GM23338 (cell line): ENCODE measurements around the gene SCLY. TPM values are rescaled to one million over a fixed set of nuclear protein-coding genes. Genes with fewer than 3 reads are reported as not detected.

Source experiments
- ATAC-seq: fragments of 200-7000 bp; cut with Tn5 transposase; 3 replicates; pipeline ENCODE4 v1.9.1; 2020
- DNase-seq: peaks from one replicate; pipeline ENCODE4 v3.0.0-alpha.2; 2015; ENCODE audit warnings: low spot score
- H2AFZ ChIP-seq: fragments of 200-600 bp; sonication (generic); 2 replicates; pipeline ENCODE4 v1.8.0; 2016; ENCODE audit warnings: antibody characterized with exemption, mild to moderate bottlenecking, moderate library complexity
- H3F3A ChIP-seq: fragments of 200-600 bp; sonication (generic); replicated peaks from 2 replicates; pipeline ENCODE4 v1.8.0; 2017; ENCODE audit warnings: antibody characterized with exemption, mixed run types, low read depth
- H3K27ac ChIP-seq: fragments of 200-600 bp; sonication (generic); 2 replicates; pipeline ENCODE4 v1.6.1; 2016; ENCODE audit warnings: low read depth
- H3K27me3 ChIP-seq: fragments of 200-600 bp; sonication (generic); 2 replicates; pipeline ENCODE4 v1.8.0; 2016; ENCODE audit warnings: mild to moderate bottlenecking, mixed run types, moderate library complexity; ENCODE audit not compliant: insufficient read depth
- H3K36me3 ChIP-seq: fragments of 200-600 bp; sonication (generic); 2 replicates; pipeline ENCODE4 v1.8.0; 2016; ENCODE audit warnings: mild to moderate bottlenecking; ENCODE audit not compliant: insufficient read depth
- H3K4me1 ChIP-seq: fragments of 200-600 bp; sonication (generic); 2 replicates; pipeline ENCODE4 v1.8.0; 2016; ENCODE audit warnings: mild to moderate bottlenecking, moderate library complexity; ENCODE audit not compliant: insufficient read depth
- H3K4me2 ChIP-seq: fragments of 200-600 bp; sonication (generic); 2 replicates; pipeline ENCODE4 v1.7.1; 2017; ENCODE audit warnings: mixed run types
- H3K4me3 ChIP-seq: fragments of 200-600 bp; sonication (generic); 2 replicates; pipeline ENCODE4 v1.6.1; 2016; ENCODE audit warnings: mixed run types
- H3K79me2 ChIP-seq: fragments of 200-600 bp; sonication (generic); replicated peaks from 2 replicates; pipeline ENCODE4 v1.8.0; 2017; ENCODE audit warnings: mild to moderate bottlenecking; ENCODE audit not compliant: insufficient read depth
- H3K9me2 ChIP-seq: fragments of 200-600 bp; sonication (generic); 2 replicates; pipeline ENCODE4 v1.8.0; 2017; ENCODE audit not compliant: insufficient read depth
- H4K20me1 ChIP-seq: fragments of 200-600 bp; sonication (generic); replicated peaks from 2 replicates; pipeline ENCODE4 v1.8.0; 2017; ENCODE audit warnings: mild to moderate bottlenecking; ENCODE audit not compliant: insufficient read depth
- H3K27ac Mint-ChIP-seq: 2 replicates; pipeline ENCODE4 v1.8.0; 2020; ENCODE audit warnings: inconsistent platforms, mild to moderate bottlenecking, moderate library complexity, mixed read lengths
- H3K27me3 Mint-ChIP-seq: 3 replicates; pipeline ENCODE4 v1.8.0; 2022; ENCODE audit warnings: low read depth, mild to moderate bottlenecking, moderate library complexity, mixed read lengths, inconsistent platforms; ENCODE audit not compliant: insufficient read depth, poor library complexity
- H3K36me3 Mint-ChIP-seq: 3 replicates; pipeline ENCODE4 v1.8.0; 2021; ENCODE audit warnings: low read depth, mild to moderate bottlenecking, inconsistent platforms, moderate library complexity, mixed read lengths
- H3K4me1 Mint-ChIP-seq: 3 replicates; pipeline ENCODE4 v1.8.0; 2020; ENCODE audit warnings: mild to moderate bottlenecking, inconsistent platforms, mixed read lengths
- H3K4me3 Mint-ChIP-seq: 3 replicates; pipeline ENCODE4 v1.8.0; 2021; ENCODE audit warnings: moderate library complexity, mild to moderate bottlenecking, inconsistent platforms, mixed read lengths
- H3K9me3 Mint-ChIP-seq: 3 replicates; pipeline ENCODE4 v1.8.0; 2020; ENCODE audit warnings: moderate library complexity, mild to moderate bottlenecking, inconsistent platforms, mixed read lengths
- EZH2 ChIP-seq: fragments of 200-600 bp; sonication (generic); IDR thresholded peaks from one replicate; pipeline ENCODE4 v1.8.0; 2017; ENCODE audit warnings: antibody characterized with exemption, mild to moderate bottlenecking, low read depth; ENCODE audit not compliant: unreplicated experiment
- EZH2phosphoT487 ChIP-seq: fragments of 200-600 bp; sonication (generic); IDR thresholded peaks from one replicate; pipeline ENCODE4 v1.8.1; 2018; ENCODE audit warnings: antibody characterized with exemption; ENCODE audit not compliant: unreplicated experiment
- JUNB ChIP-seq: IDR thresholded peaks from one replicate; pipeline ENCODE4 v1.6.1; 2016; ENCODE audit warnings: antibody characterized with exemption; ENCODE audit not compliant: unreplicated experiment
- POLR2AphosphoS5 ChIP-seq: IDR thresholded peaks from 2 replicates; pipeline ENCODE4 v1.6.1; 2016; ENCODE audit warnings: antibody characterized with exemption, low read depth
- ZNF331 ChIP-seq: fragments of 250-450 bp; sonication (Bioruptor Pico); IDR thresholded peaks from 2 replicates; pipeline ENCODE4 v1.5.0; 2020; ENCODE audit warnings: low read depth, mild to moderate bottlenecking, moderate library complexity
- polyA plus RNA-seq: library from polyadenylated mRNA; unstranded; fragments of >200 nt; fragmentation: Nextera tagmentation; extraction: Ambion mirVana; gene quantifications from 2 replicates; pipeline ENCODE4 v1.2.1, GENCODE V29; 2016
- total RNA-seq: library from RNA; depleted of rRNA; stranded (reverse); fragments of >200 nt; shearing (Covaris generic); gene quantifications from 2 replicates; pipeline ENCODE4 v1.2.3, GENCODE V29; 2014
- TF ChIP-seq, protein P1 (sequence below): fragments of 250-450 bp; sonication (Bioruptor Pico); IDR thresholded peaks from 2 replicates; pipeline ENCODE4 v1.5.0; 2020; ENCODE audit warnings: mild to moderate bottlenecking, moderate library complexity
- TF ChIP-seq, protein P2 (sequence below): IDR thresholded peaks from 2 replicates; pipeline ENCODE4 v1.6.1; 2016; ENCODE audit warnings: antibody characterized with exemption
- TF ChIP-seq, protein P3 (sequence below), 2 experiments: fragments of 200-600 bp in 1 of 2; sonication (generic) in 1 of 2; conservative IDR thresholded peaks; 2 replicates each; pipeline versions ENCODE4 v1.5.1 to v1.6.1; 2016 to 2017; ENCODE audit warnings: antibody characterized with exemption in 2 of 2, low read depth in 2 of 2, mild to moderate bottlenecking in 2 of 2, moderate library complexity in 1 of 2

The SCLY gene
- total and polyA plus RNA-seq, 2 experiments from 2014 or later, result 57.2 to 80.3 TPM

DNA sequence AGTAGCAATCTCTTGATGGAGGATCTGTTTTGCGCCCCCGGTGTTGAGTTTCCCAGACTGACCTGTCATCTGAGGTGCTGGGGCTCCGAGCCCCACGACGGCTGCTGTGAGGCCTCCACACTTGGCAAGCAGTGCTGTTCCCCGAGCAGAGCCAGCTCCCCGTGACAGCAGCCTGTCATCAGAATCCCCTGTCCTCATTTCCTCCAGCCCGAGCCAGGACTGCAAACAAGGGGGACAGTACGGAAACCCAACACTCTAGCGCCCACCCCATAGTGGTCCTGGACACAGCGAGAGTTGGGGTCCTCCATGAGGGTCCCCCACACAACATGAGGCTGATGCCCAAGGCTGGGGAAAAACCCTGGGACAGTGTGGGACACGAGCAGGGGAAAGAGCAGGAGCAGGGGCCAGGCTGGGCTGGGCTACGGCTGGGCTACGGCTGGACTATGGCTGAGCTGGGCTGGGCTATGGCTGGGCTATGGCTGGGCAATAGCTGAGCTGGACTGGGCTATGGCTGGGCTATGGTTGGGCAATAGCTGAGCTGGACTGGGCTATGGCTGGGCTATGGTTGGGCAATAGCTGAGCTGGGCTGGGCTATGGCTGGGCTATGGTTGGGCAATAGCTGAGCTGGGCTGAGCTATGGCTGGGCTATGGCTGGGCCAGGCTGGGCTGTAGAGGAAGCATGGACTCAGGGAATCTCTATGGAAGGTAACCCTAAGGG, 76.2 kb downstream of the SCLY start:
- Histone ChIP-seq H3K4me3 (no peak overlapping the region), H4K20me1 (no peaks in the 10 kb centered on the region), H3K27ac (no peak overlapping the region), H3K27me3 (no peaks in the 10 kb centered on the region), H3K36me3 (no peaks in the 10 kb centered on the region), H3F3A (no peaks in the 10 kb centered on the region), H2AFZ (no peak overlapping the region), H3K79me2 (no peaks in the 10 kb centered on the region), H3K4me1 (no peaks in the 10 kb centered on the region), H3K4me2 (no peak overlapping the region), H3K9me2 (no peaks in the 10 kb centered on the region)
- DNase-seq (no peak), ATAC-seq (no peak)
- Mint-ChIP-seq H3K27ac (no peak overlapping the region), H3K36me3 (no peaks in the 10 kb centered on the region), H3K4me1 (peaks cover 5% of the 10 kb centered on the region; the same call in 1 of the 3 replicates), H3K27me3 (peaks cover 10% of the 10 kb centered on the region), H3K9me3 (no peaks in the 10 kb centered on the region), H3K4me3 (no peak overlapping the region)
- no peak for TF ChIP-seq JUNB
- TF ChIP-seq EZH2, result no peak
- no peak for TF ChIP-seq ZNF331 (CRISPR knock-in tag)
- TF ChIP-seq, protein P1, sequence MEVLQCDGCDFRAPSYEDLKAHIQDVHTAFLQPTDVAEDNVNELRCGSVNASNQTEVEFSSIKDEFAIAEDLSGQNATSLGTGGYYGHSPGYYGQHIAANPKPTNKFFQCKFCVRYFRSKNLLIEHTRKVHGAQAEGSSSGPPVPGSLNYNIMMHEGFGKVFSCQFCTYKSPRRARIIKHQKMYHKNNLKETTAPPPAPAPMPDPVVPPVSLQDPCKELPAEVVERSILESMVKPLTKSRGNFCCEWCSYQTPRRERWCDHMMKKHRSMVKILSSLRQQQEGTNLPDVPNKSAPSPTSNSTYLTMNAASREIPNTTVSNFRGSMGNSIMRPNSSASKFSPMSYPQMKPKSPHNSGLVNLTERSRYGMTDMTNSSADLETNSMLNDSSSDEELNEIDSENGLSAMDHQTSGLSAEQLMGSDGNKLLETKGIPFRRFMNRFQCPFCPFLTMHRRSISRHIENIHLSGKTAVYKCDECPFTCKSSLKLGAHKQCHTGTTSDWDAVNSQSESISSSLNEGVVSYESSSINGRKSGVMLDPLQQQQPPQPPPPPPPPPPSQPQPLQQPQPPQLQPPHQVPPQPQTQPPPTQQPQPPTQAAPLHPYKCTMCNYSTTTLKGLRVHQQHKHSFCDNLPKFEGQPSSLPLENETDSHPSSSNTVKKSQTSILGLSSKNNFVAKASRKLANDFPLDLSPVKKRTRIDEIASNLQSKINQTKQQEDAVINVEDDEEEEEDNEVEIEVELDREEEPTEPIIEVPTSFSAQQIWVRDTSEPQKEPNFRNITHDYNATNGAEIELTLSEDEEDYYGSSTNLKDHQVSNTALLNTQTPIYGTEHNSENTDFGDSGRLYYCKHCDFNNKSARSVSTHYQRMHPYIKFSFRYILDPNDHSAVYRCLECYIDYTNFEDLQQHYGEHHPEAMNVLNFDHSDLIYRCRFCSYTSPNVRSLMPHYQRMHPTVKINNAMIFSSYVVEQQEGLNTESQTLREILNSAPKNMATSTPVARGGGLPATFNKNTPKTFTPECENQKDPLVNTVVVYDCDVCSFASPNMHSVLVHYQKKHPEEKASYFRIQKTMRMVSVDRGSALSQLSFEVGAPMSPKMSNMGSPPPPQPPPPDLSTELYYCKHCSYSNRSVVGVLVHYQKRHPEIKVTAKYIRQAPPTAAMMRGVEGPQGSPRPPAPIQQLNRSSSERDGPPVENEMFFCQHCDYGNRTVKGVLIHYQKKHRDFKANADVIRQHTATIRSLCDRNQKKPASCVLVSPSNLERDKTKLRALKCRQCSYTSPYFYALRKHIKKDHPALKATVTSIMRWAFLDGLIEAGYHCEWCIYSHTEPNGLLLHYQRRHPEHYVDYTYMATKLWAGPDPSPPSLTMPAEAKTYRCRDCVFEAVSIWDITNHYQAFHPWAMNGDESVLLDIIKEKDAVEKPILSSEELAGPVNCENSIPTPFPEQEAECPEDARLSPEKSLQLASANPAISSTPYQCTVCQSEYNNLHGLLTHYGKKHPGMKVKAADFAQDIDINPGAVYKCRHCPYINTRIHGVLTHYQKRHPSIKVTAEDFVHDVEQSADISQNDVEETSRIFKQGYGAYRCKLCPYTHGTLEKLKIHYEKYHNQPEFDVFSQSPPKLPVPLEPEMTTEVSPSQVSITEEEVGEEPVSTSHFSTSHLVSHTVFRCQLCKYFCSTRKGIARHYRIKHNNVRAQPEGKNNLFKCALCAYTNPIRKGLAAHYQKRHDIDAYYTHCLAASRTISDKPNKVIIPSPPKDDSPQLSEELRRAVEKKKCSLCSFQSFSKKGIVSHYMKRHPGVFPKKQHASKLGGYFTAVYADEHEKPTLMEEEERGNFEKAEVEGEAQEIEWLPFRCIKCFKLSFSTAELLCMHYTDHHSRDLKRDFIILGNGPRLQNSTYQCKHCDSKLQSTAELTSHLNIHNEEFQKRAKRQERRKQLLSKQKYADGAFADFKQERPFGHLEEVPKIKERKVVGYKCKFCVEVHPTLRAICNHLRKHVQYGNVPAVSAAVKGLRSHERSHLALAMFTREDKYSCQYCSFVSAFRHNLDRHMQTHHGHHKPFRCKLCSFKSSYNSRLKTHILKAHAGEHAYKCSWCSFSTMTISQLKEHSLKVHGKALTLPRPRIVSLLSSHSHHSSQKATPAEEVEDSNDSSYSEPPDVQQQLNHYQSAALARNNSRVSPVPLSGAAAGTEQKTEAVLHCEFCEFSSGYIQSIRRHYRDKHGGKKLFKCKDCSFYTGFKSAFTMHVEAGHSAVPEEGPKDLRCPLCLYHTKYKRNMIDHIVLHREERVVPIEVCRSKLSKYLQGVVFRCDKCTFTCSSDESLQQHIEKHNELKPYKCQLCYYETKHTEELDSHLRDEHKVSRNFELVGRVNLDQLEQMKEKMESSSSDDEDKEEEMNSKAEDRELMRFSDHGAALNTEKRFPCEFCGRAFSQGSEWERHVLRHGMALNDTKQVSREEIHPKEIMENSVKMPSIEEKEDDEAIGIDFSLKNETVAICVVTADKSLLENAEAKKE, result no peak
- TF ChIP-seq POLR2AphosphoS5, result no peak

DNA sequence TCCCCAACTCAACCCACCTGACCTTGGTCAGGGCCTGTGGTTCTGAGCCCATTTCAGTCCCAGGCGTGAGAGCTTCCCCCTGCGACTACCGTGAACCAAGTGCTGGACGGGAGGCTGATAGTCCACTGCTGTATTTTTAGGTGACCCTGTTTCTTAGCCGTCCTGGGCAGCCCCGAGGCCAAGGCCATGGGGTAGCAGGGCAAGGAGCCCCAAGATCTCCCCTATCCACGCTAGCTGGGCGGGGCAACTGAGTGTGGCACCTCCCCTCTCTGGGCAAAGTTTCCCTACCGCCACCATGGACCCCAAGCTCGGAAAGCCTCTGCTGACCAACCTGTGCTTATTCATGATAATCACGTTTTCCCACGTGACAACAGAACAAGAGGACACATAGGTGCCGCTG, 77.1 kb downstream of the SCLY start:
- H3K4me2 ChIP-seq, result no peak overlapping the region
- Mint-ChIP-seq H3K4me3 (no peak overlapping the region), H3K36me3 (no peaks in the 10 kb centered on the region), H3K27me3 (peaks cover 8% of the 10 kb centered on the region), H3K9me3 (no peaks in the 10 kb centered on the region), H3K4me1 (peaks cover 5% of the 10 kb centered on the region; the same call in 1 of the 3 replicates), H3K27ac (no peak overlapping the region)
- no peaks in the 10 kb centered on the region for H3K36me3 ChIP-seq
- no peak for DNase-seq
- H4K20me1 ChIP-seq, result no peaks in the 10 kb centered on the region
- H3F3A ChIP-seq, result no peaks in the 10 kb centered on the region
- no peak overlapping the region for H3K27ac ChIP-seq
- TF ChIP-seq EZH2phosphoT487 (no peak), POLR2AphosphoS5 (no peak), EZH2 (no peak)
- TF ChIP-seq, protein P2, sequence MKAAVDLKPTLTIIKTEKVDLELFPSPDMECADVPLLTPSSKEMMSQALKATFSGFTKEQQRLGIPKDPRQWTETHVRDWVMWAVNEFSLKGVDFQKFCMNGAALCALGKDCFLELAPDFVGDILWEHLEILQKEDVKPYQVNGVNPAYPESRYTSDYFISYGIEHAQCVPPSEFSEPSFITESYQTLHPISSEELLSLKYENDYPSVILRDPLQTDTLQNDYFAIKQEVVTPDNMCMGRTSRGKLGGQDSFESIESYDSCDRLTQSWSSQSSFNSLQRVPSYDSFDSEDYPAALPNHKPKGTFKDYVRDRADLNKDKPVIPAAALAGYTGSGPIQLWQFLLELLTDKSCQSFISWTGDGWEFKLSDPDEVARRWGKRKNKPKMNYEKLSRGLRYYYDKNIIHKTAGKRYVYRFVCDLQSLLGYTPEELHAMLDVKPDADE, result no peak
- TF ChIP-seq, protein P3, sequence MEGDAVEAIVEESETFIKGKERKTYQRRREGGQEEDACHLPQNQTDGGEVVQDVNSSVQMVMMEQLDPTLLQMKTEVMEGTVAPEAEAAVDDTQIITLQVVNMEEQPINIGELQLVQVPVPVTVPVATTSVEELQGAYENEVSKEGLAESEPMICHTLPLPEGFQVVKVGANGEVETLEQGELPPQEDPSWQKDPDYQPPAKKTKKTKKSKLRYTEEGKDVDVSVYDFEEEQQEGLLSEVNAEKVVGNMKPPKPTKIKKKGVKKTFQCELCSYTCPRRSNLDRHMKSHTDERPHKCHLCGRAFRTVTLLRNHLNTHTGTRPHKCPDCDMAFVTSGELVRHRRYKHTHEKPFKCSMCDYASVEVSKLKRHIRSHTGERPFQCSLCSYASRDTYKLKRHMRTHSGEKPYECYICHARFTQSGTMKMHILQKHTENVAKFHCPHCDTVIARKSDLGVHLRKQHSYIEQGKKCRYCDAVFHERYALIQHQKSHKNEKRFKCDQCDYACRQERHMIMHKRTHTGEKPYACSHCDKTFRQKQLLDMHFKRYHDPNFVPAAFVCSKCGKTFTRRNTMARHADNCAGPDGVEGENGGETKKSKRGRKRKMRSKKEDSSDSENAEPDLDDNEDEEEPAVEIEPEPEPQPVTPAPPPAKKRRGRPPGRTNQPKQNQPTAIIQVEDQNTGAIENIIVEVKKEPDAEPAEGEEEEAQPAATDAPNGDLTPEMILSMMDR (conservative IDR thresholded peaks at IDR 0.05; ENCODE audit: low read depth in 2 of 2), result no peak
- no peak overlapping the region for H2AFZ ChIP-seq
- H3K9me2 ChIP-seq, result no peaks in the 10 kb centered on the region
- ATAC-seq, result no peak
- no peaks in the 10 kb centered on the region for H3K4me1 ChIP-seq
- H3K79me2 ChIP-seq, result no peaks in the 10 kb centered on the region
- no peak overlapping the region for H3K4me3 ChIP-seq
- H3K27me3 ChIP-seq, result no peaks in the 10 kb centered on the region
